PC-9 (cell line): ENCODE measurements around the gene PNPO.

ENCODE experiments used
- CTCF ChIP-seq: fragments of 200-600 bp; sonication (generic); conservative IDR thresholded peaks from 2 replicates; pipeline ENCODE4 v1.6.1; 2017; ENCODE audit warnings: mixed run types, antibody characterized with exemption, mild to moderate bottlenecking, moderate library complexity
- EZH2 ChIP-seq: fragments of 200-600 bp; sonication (generic); IDR thresholded peaks from 2 replicates; pipeline ENCODE4 v1.8.0; 2017; ENCODE audit warnings: antibody characterized with exemption, low read depth

GRCh38 chr17:47964856-47965255, 23.5 kb downstream of the PNPO start:
- no peak for TF ChIP-seq CTCF
- TF ChIP-seq EZH2: no peak
